B cell (primary cell): ENCODE data around the gene CEPT1. TPM values are rescaled to one million over a fixed set of nuclear protein-coding genes. Genes with fewer than 3 reads are reported as not detected.

Experiments used
- ATAC-seq: fragments of 200-7000 bp; cut with Tn5 transposase; one replicate; pipeline ENCODE4 v1.10.0; 2021; ENCODE audit warnings: low read depth, mild to moderate bottlenecking, moderate number of reproducible peaks, moderate library complexity
- CTCF ChIA-PET: fragments of 350-600 bp; sonication (Branson Sonifier 250); formaldehyde crosslinking; loops from one replicate; lab custom pipeline; 2021; ENCODE audit warnings: antibody characterized with exemption, inconsistent platforms; lab: Charles Lee
- POLR2A ChIA-PET: fragments of 350-600 bp; sonication (Branson Sonifier 250); formaldehyde crosslinking; loops from one replicate; lab custom pipeline; 2021; ENCODE audit warnings: antibody characterized with exemption; lab: Charles Lee
- DNase-seq: peaks from one replicate; pipeline ENCODE4 v3.0.0; 2013
- H2AFZ ChIP-seq: 2 replicates; pipeline ENCODE4 v1.6.1; 2012; ENCODE audit warnings: mild to moderate bottlenecking, low read depth, low read length; ENCODE audit not compliant: insufficient read depth, poor library complexity, severe bottlenecking
- H3K27ac ChIP-seq, 2 donors: 1 replicate in 1 of 2; 2 replicates in 1 of 2; pipeline ENCODE4 v1.5.1; 2012 to 2013; ENCODE audit warnings: low read length in 2 of 2, mild to moderate bottlenecking in 2 of 2, moderate library complexity in 1 of 2
- H3K27me3 ChIP-seq, 4 experiments: fragments of 200-600 bp in 1 of 4; sonication (generic) in 1 of 4; replicated peaks in 1 of 4; 1 replicate in 2 of 4; 2 replicates in 2 of 4; pipeline versions ENCODE4 v1.6.1 to v1.7.0; 2013 to 2016; ENCODE audit warnings: low read length in 3 of 4, mild to moderate bottlenecking in 2 of 4, mixed read lengths in 1 of 4, moderate library complexity in 1 of 4; ENCODE audit not compliant: insufficient read depth in 4 of 4, control insufficient read depth in 3 of 4; ENCODE audit errors: control extremely low read depth in 1 of 4
- H3K36me3 ChIP-seq, 2 experiments: replicated peaks in 1 of 2; 1 replicate in 1 of 2; 2 replicates in 1 of 2; pipeline versions ENCODE4 v1.6.1 to v1.7.1; 2013; ENCODE audit warnings: low read length in 1 of 2; ENCODE audit not compliant: insufficient read depth in 2 of 2, control insufficient read depth in 1 of 2; ENCODE audit errors: control extremely low read depth in 1 of 2, extremely low read depth in 1 of 2
- H3K4me1 ChIP-seq, 2 donors: fragments of 200-600 bp in 1 of 2; sonication (generic) in 1 of 2; 1 replicate in 1 of 2; 2 replicates in 1 of 2; pipeline versions ENCODE4 v1.5.1 to v1.6.1; 2013 to 2017; ENCODE audit warnings: low read length in 2 of 2; ENCODE audit not compliant: control insufficient read depth in 2 of 2, insufficient read depth in 2 of 2
- H3K4me2 ChIP-seq: replicated peaks from 2 replicates; pipeline ENCODE3; 2012; ENCODE audit warnings: mild to moderate bottlenecking, low read depth, low read length; ENCODE audit not compliant: poor library complexity, severe bottlenecking
- H3K4me3 ChIP-seq, 5 experiments: fragments of 200-600 bp in 1 of 5; sonication (generic) in 1 of 5; 1 replicate in 3 of 5; 2 replicates in 2 of 5; pipeline versions ENCODE4 v1.5.1 to v1.7.0; 2011 to 2016; ENCODE audit warnings: low read length in 4 of 5, mild to moderate bottlenecking in 4 of 5, low read depth in 2 of 5, control low read depth in 1 of 5, moderate library complexity in 1 of 5; ENCODE audit not compliant: insufficient read depth in 1 of 5; ENCODE audit errors: control extremely low read depth in 1 of 5, extremely low read depth in 1 of 5
- H3K79me2 ChIP-seq: fragments of 200-600 bp; sonication (generic); one replicate; pipeline ENCODE4 v1.6.0; 2016; ENCODE audit warnings: low read length; ENCODE audit not compliant: control insufficient read depth, insufficient read depth
- H3K9ac ChIP-seq: fragments of 200-600 bp; sonication (generic); 2 replicates; pipeline ENCODE4 v1.6.1; 2017; ENCODE audit warnings: mild to moderate bottlenecking, low read length, moderate library complexity
- H3K9me3 ChIP-seq, 3 donors: one replicate each; pipeline versions ENCODE4 v1.6.1 to v1.7.1; 2013; ENCODE audit warnings: low read length in 2 of 3; ENCODE audit not compliant: control insufficient read depth in 2 of 3, insufficient read depth in 1 of 3; ENCODE audit errors: control extremely low read depth in 1 of 3
- H4K20me1 ChIP-seq: 2 replicates; pipeline ENCODE4 v1.6.0; 2012; ENCODE audit warnings: mild to moderate bottlenecking, low read length; ENCODE audit not compliant: insufficient read depth, control insufficient read depth, poor library complexity, severe bottlenecking
- H3K27ac Mint-ChIP-seq: one replicate; pipeline ENCODE4 v1.8.0; 2021; ENCODE audit warnings: mixed read lengths
- H3K27me3 Mint-ChIP-seq: one replicate; pipeline ENCODE4 v1.8.0; 2021; ENCODE audit warnings: mixed read lengths
- H3K4me1 Mint-ChIP-seq: one replicate; pipeline ENCODE4 v1.8.0; 2021; ENCODE audit warnings: mixed read lengths
- H3K4me3 Mint-ChIP-seq: one replicate; pipeline ENCODE4 v1.8.0; 2021; ENCODE audit warnings: mixed read lengths
- H3K9me3 Mint-ChIP-seq: one replicate; pipeline ENCODE4 v1.8.0; 2022; ENCODE audit warnings: mixed read lengths; ENCODE audit not compliant: insufficient read depth
- EZH2 ChIP-seq: IDR thresholded peaks from 2 replicates; pipeline ENCODE4 v1.6.1; 2012; ENCODE audit warnings: borderline replicate concordance, low read depth, mild to moderate bottlenecking, moderate library complexity, low read length; ENCODE audit not compliant: insufficient read depth, poor library complexity, severe bottlenecking
- WGBS: methylation state at CpG from one replicate; pipeline ENCODE4 v1.1.5; 2013; ENCODE audit warnings: missing lambda C conversion rate; ENCODE audit not compliant: insufficient coverage; 5-methylcytosine and 5-hydroxymethylcytosine counted together
- intact Hi-C: fragments of 100-400 bp; cut with micrococcal nuclease; formaldehyde crosslinking; loops from one replicate; pipeline ENCODE4 v1.10.0; 2022
- polyA plus RNA-seq: library from polyadenylated mRNA; depleted of rRNA; stranded (reverse); fragments of >200 nt; gene quantifications from 2 replicates; pipeline ENCODE4 v1.2.3, GENCODE V29; 2012
- total RNA-seq, 2 donors: library from RNA; stranded (reverse); fragments of 120-200 nt in 1 of 2; gene quantifications; 1 replicate in 1 of 2; 2 replicates in 1 of 2; pipeline versions ENCODE4 v1.2.3 to v1.2.4, GENCODE V29; 2013 to 2022
- TF ChIP-seq, protein P1 (sequence below): fragments of 200-600 bp; IDR thresholded peaks from one replicate; pipeline ENCODE4 v1.8.0; 2022; ENCODE audit warnings: antibody characterized with exemption, mild to moderate bottlenecking

The CEPT1 gene
- total and polyA plus RNA-seq, 2 donors (not counting 1 experiment from before 2014, with no cell fraction given): 47.1 to 83.5 TPM

DNA sequence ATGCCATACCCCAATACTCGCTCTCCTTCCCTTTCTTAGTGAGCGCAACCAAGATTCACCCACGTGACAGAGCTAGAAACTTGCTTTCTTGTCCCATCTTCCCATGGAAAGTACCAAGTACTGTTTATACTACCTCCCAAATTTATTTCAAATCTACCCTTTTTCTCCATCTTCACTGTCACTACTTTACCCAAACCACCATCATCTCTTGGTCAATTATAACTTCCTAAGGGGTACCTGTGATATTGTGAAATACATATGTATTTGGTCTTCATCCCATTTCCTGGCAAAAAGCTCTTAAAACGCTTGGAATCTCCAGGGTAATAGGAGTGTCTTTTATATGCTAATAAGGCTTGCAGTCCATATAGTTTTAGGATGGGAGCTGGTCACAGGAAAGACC lies 8.3 kb upstream of the CEPT1 start:
- Mint-ChIP-seq H3K9me3 (no peaks in the 10 kb centered on the region), H3K4me3 (peak overlapping the region; percentile 52), H3K27me3 (no peaks in the 10 kb centered on the region), H3K4me1 (peaks cover 81% of the 10 kb centered on the region), H3K27ac (peak overlapping the region; percentile 95)
- DNase-seq: no peak
- no peaks in the 10 kb centered on the region for H4K20me1 ChIP-seq
- TF ChIP-seq EZH2: no peak
- TF ChIP-seq, protein P1, sequence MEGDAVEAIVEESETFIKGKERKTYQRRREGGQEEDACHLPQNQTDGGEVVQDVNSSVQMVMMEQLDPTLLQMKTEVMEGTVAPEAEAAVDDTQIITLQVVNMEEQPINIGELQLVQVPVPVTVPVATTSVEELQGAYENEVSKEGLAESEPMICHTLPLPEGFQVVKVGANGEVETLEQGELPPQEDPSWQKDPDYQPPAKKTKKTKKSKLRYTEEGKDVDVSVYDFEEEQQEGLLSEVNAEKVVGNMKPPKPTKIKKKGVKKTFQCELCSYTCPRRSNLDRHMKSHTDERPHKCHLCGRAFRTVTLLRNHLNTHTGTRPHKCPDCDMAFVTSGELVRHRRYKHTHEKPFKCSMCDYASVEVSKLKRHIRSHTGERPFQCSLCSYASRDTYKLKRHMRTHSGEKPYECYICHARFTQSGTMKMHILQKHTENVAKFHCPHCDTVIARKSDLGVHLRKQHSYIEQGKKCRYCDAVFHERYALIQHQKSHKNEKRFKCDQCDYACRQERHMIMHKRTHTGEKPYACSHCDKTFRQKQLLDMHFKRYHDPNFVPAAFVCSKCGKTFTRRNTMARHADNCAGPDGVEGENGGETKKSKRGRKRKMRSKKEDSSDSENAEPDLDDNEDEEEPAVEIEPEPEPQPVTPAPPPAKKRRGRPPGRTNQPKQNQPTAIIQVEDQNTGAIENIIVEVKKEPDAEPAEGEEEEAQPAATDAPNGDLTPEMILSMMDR: no peak
- H3K36me3 ChIP-seq: peaks cover 3 to 37% of the 10 kb centered on the region in 2 experiments
- intact Hi-C loops: no loop called here
- POLR2A ChIA-PET: interaction anchor here (1.3 kb wide), 2 partner anchors 84 to 88 kb away, joined by 3 to 6 read pairs; no protein-coding TSS in a partner anchor
- ATAC-seq: no peak
- CTCF ChIA-PET: interaction anchor here (0.8 to 1.4 kb wide), 4 partner anchors 11 to 638 kb away, joined by 3 read pairs; no protein-coding TSS in a partner anchor
- peaks cover 65% of the 10 kb centered on the region for H3K79me2 ChIP-seq
- 96% methylated on average over 3 of the region's 4 CpGs for WGBS
- H2AFZ ChIP-seq: peak overlapping the region; percentile 21
- peak overlapping the region; percentile 42 for H3K9ac ChIP-seq
- H3K27ac ChIP-seq: peak overlapping the region; percentile 86 to 98
- peak overlapping the region; percentile 62 for H3K4me2 ChIP-seq
- H3K4me1 ChIP-seq: peaks cover 85 to 86% of the 10 kb centered on the region in 2 donors
- peaks cover 0 to 9% (median 0%) of the 10 kb centered on the region in 3 donors for H3K9me3 ChIP-seq
- H3K27me3 ChIP-seq: no peaks in the 10 kb centered on the region
- peak overlapping the region in 1 of 5 experiments; percentile 20 for H3K4me3 ChIP-seq

DNA sequence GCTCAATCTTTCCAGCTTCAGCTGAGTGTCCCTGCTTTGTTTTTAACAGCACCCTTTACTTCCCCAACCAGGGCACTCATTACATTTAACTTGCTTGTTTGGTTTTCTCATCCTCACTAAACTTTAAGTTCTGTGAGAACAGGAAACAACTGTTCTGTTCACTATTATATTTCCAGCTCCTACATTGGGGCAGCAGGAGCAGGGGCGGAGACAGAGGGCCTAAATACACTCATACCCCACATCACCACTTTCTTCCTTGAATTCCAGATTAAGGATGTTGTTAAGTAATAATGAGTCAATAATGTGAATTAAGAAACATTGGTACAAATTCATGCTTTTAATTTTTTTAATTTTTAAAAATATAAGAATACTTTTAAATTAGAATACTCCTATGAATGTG lies 6.2 kb upstream of the CEPT1 start:
- ChIA-PET CTCF (no interaction called here), POLR2A (no interaction called here)
- H3K9me3 ChIP-seq: peaks cover 0 to 9% (median 0%) of the 10 kb centered on the region in 3 donors
- peak overlapping the region in 1 of 5 experiments; percentile 8 for H3K4me3 ChIP-seq
- peaks cover 78 to 82% of the 10 kb centered on the region in 2 donors for H3K4me1 ChIP-seq
- Mint-ChIP-seq H3K4me3 (peak overlapping the region; percentile 45), H3K27me3 (no peaks in the 10 kb centered on the region), H3K27ac (peak overlapping the region; percentile 95), H3K9me3 (no peaks in the 10 kb centered on the region), H3K4me1 (peaks cover 74% of the 10 kb centered on the region)
- H3K4me2 ChIP-seq: peak overlapping the region; percentile 62
- peak overlapping the region; percentile 41 to 98 for H3K27ac ChIP-seq
- peaks cover 3 to 48% of the 10 kb centered on the region in 2 experiments for H3K36me3 ChIP-seq
- no peak for ATAC-seq
- peak overlapping the region; percentile 47 for H2AFZ ChIP-seq
- intact Hi-C loops: no loop called here
- H3K79me2 ChIP-seq: peaks cover 78% of the 10 kb centered on the region
- peak; percentile 35 for DNase-seq
- TF ChIP-seq, protein P1: no peak
- no peak for TF ChIP-seq EZH2
- H4K20me1 ChIP-seq: no peaks in the 10 kb centered on the region
- no CpG with 5 or more reads among the region's 1 CpG for WGBS
- peak overlapping the region; percentile 36 for H3K9ac ChIP-seq
- no peaks in the 10 kb centered on the region for H3K27me3 ChIP-seq
